ENCODE data around the gene HSBP1L1. TPM values are rescaled to one million over a fixed set of nuclear protein-coding genes. Genes with fewer than 3 reads are reported as not detected.

Gene HSBP1L1
- total RNA-seq, 1 experiment from 2014 or later = 49.4 TPM

GRCh38 chr18:79919089-79919488, 45.4 kb upstream of the HSBP1L1 start:
- CTCF ChIA-PET = interaction anchor here (0.6 kb wide), 1 partner anchor 152 kb away, joined by 3 read pairs; no protein-coding TSS in a partner anchor
- TF ChIP-seq CTCF (IDR thresholded peaks at IDR 0.05; ENCODE audit: unreplicated experiment) = no peak
- H3K36me3 Mint-ChIP-seq (ENCODE audit: insufficient read depth, unreplicated experiment) = peaks cover 50% of the 10 kb centered on the region

GRCh38 chr18:79921984-79922965, 42.2 kb upstream of the HSBP1L1 start:
- no TSS peak for BruUV-seq (replicated peaks)

More at GRCh38 chr18:79919089-79919488, 45.4 kb upstream of the HSBP1L1 start:
- POLR2A ChIA-PET = no interaction called here
- intact Hi-C loops (cut with micrococcal nuclease) = no loop called here
- no peaks in the 10 kb centered on the region for H3K27me3 Mint-ChIP-seq (ENCODE audit: insufficient read depth, unreplicated experiment)
- no peak overlapping the region for H3K27ac Mint-ChIP-seq (ENCODE audit: low read depth, unreplicated experiment)
- H3K4me1 Mint-ChIP-seq (ENCODE audit: insufficient read depth, unreplicated experiment) = no peaks in the 10 kb centered on the region
- no peak for DNase-seq (ENCODE audit: unreplicated experiment)
- no TSS peak for BruUV-seq (replicated peaks)
- H3K4me3 Mint-ChIP-seq (ENCODE audit: unreplicated experiment) = no peak overlapping the region
- H3K9me3 Mint-ChIP-seq (ENCODE audit: unreplicated experiment) = no peaks in the 10 kb centered on the region

GRCh38 chr18:79922971-79923411, 41.5 kb upstream of the HSBP1L1 start:
- no peaks in the 10 kb centered on the region for H3K9me3 Mint-ChIP-seq (ENCODE audit: unreplicated experiment)
- H3K27ac Mint-ChIP-seq (ENCODE audit: low read depth, unreplicated experiment) = no peak overlapping the region
- no peaks in the 10 kb centered on the region for H3K27me3 Mint-ChIP-seq (ENCODE audit: insufficient read depth, unreplicated experiment)
- no peak for DNase-seq (ENCODE audit: unreplicated experiment)
- no TSS peak for BruUV-seq (replicated peaks)
- CTCF ChIA-PET = no interaction called here
- H3K4me3 Mint-ChIP-seq (ENCODE audit: unreplicated experiment) = no peak overlapping the region
- POLR2A ChIA-PET = no interaction called here
- TF ChIP-seq CTCF (IDR thresholded peaks at IDR 0.05; ENCODE audit: unreplicated experiment) = no peak
- H3K4me1 Mint-ChIP-seq (ENCODE audit: insufficient read depth, unreplicated experiment) = no peaks in the 10 kb centered on the region
- peaks cover 38% of the 10 kb centered on the region for H3K36me3 Mint-ChIP-seq (ENCODE audit: insufficient read depth, unreplicated experiment)
- intact Hi-C loops (cut with micrococcal nuclease) = no loop called here

More at GRCh38 chr18:79921984-79922965, 42.2 kb upstream of the HSBP1L1 start:
- ChIA-PET CTCF (no interaction called here), POLR2A (no interaction called here)
- Mint-ChIP-seq H3K36me3 (ENCODE audit: insufficient read depth, unreplicated experiment) (peaks cover 45% of the 10 kb centered on the region), H3K4me3 (ENCODE audit: unreplicated experiment) (no peak overlapping the region), H3K9me3 (ENCODE audit: unreplicated experiment) (no peaks in the 10 kb centered on the region), H3K27me3 (ENCODE audit: insufficient read depth, unreplicated experiment) (no peaks in the 10 kb centered on the region), H3K27ac (ENCODE audit: low read depth, unreplicated experiment) (no peak overlapping the region), H3K4me1 (ENCODE audit: insufficient read depth, unreplicated experiment) (no peaks in the 10 kb centered on the region)
- TF ChIP-seq CTCF (IDR thresholded peaks at IDR 0.05; ENCODE audit: unreplicated experiment) = no peak
- intact Hi-C loops (cut with micrococcal nuclease) = no loop called here
- DNase-seq (ENCODE audit: unreplicated experiment) = no peak

- Mint-ChIP-seq H3K27ac (ENCODE audit: low read depth, unreplicated experiment) (no peak overlapping the region), H3K4me3 (ENCODE audit: unreplicated experiment) (no peak overlapping the region), H3K4me1 (ENCODE audit: insufficient read depth, unreplicated experiment) (no peaks in the 10 kb centered on the region), H3K9me3 (ENCODE audit: unreplicated experiment) (peaks cover 5% of the 10 kb centered on the region), H3K27me3 (ENCODE audit: insufficient read depth, unreplicated experiment) (no peaks in the 10 kb centered on the region), H3K36me3 (ENCODE audit: insufficient read depth, unreplicated experiment) (peaks cover 33% of the 10 kb centered on the region)
- TF ChIP-seq CTCF (IDR thresholded peaks at IDR 0.05; ENCODE audit: unreplicated experiment) = no peak
- POLR2A ChIA-PET = no interaction called here
- intact Hi-C loops (cut with micrococcal nuclease) = no loop called here
- no TSS peak for BruUV-seq (replicated peaks)
- CTCF ChIA-PET = no interaction called here
- DNase-seq (ENCODE audit: unreplicated experiment) = no peak
Measured at GRCh38 chr18:79923896-79924585, 40.4 kb upstream of the HSBP1L1 start.

Measured in MCF 10A (cell line).